GM10266 (cell line): ENCODE measurements around the gene KBTBD13.

ENCODE experiments used
- DNase-seq: peaks from one replicate; pipeline ENCODE4 v3.0.0; 2012; ENCODE audit errors: extremely low spot score
- CTCF ChIP-seq: IDR thresholded peaks from 2 replicates; pipeline ENCODE4 v1.5.1; 2012; ENCODE audit warnings: mild to moderate bottlenecking, low read depth; ENCODE audit not compliant: control insufficient read depth, insufficient read depth; ENCODE audit errors: missing control alignments

KBTBD13 gene

GRCh38 chr15:65066001-65066634 lies 10.4 kb upstream of the KBTBD13 start:
- DNase-seq: no peak
- no peak for TF ChIP-seq CTCF

- TF ChIP-seq CTCF: no peak
- DNase-seq: no peak
These were observed 9.8 kb upstream of the KBTBD13 start for GRCh38 chr15:65066635-65067316.

GRCh38 chr15:65067317-65067644 lies 9.3 kb upstream of the KBTBD13 start:
- DNase-seq: no peak
- TF ChIP-seq CTCF: no peak

- TF ChIP-seq CTCF: no peak
- no peak for DNase-seq
These were observed 8.7 kb upstream of the KBTBD13 start, which contains the start of gene RASL12 for GRCh38 chr15:65067645-65068402. Gene RASL12, minus strand, starts transcription at chr15:65067991. Its CDS starts 156 bp downstream, at chr15:65067835.

- no peak for DNase-seq
- TF ChIP-seq CTCF: no peak
These were observed 8.2 kb upstream of the KBTBD13 start for GRCh38 chr15:65068403-65068788.

GRCh38 chr15:65069179-65069578 lies 7.4 kb upstream of the KBTBD13 start:
- DNase-seq: no peak
- TF ChIP-seq CTCF: no peak
